HPDE6-E6E7 (cell line): ENCODE measurements around the gene H3-3A.
"Not testable (repeated sequence)": the region's sequence is repeated elsewhere in the genome, so short reads cannot be mapped to it uniquely, and the experiment has no call there.

ENCODE experiments used
- DNase-seq: peaks from one replicate; pipeline ENCODE4 v3.0.0; 2011; ENCODE audit warnings: missing footprints; ENCODE audit errors: extremely low spot score

H3-3A gene

DNA sequence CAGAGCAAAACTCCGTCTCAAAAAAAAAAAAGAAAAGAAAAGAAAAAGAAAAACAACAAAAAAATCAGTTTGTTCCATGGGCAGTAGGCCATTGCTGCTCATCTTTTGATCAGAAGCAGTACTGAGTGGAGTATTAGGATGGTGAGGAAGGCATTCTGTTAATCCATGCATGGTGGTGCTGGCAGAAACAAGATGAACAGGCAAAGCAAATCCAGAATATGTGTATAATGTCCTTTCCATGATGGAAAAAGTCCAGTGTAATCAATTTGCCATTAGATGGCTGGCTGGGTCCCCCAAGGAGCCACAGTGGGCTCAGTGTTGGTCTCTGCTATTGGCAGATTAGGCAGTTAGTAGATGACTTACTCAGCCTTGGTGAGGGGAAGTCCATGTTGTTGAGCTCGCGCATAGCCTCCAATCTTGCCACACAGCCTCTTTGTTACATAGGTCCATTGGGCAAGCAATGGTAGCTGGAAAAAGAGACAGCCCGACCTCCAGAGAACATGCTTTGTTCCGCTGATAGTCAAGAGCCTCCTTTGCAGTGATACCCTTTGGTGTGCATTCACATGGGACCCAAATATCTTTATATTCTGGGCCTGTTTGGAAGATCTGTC is 23.3 kb downstream of the H3-3A start:
- DNase-seq: no peak

DNA sequence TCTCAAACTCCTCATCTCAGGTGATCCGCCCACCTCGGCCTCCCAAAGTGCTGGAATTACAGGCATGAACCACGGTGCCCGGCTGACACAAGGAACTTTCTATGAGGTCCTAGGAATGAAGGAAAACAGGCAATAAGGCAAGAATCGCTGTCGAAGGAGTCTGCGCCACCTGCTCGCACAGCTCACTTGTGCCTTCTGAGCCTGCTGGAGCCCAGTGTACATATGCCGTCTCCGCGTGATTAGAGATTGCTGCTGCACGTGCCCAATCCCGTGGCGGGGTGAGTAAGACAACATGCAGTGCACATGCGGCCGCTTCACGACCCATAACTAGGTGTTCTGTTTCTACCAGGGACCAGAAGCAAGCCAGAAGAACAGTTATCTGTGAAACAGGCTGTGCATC is 24.3 kb downstream of the H3-3A start:
- DNase-seq: no peak

DNA sequence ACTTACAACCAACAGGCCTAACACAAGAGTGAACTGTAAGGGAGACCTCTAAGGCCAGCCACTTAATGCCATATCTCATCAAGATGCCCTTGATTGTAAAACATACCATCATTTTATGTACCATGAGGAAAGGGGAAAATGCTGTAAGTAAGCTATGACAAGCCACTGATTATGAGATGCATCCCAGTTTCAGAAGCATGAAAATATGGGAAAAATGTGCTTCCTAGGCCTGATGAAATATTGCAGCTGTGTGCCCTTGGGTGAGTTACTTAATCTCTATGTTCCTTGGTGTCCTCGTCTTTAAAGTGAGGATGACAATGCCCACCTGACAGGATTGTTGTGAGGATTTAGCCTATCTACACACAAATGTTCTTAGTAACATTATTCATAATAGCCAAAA is 28.9 kb downstream of the H3-3A start:
- no peak for DNase-seq

DNA sequence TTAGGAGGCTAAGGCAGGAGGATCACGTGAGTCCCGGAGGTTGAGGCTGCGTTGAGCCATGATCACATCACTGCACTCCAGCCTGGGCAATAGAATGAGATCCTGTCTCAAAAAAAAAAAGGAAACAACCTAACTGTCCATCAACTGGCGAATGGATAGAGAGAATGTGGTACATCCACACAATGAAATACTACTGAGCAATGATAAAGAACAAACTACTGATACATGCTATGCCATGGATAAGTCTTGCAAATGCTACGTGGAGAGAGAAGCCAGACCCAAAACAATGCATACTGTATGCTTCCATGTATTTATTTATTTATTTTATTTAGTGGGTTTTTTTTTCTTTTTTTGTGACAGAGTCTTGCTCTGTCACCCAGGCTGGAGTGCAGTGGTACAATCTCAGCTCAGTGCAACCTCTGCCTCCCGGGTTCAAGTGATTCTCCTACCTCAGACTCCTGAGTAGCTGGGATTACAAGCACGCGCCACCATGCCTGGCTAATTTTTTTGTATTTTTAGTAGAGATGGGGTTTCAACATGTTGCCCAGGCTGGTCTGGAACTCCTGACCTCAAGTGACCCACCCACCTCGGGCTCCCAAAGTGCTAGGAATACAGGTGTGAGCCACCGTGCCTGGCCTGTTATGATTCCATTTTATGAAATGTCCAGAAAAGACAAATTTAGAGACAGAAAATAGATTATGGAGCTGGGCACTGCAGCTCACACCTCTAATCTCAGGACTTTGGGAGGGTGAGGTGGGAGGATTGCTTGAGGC is 29.7 kb downstream of the H3-3A start:
- not testable (repeated sequence) for DNase-seq

DNA sequence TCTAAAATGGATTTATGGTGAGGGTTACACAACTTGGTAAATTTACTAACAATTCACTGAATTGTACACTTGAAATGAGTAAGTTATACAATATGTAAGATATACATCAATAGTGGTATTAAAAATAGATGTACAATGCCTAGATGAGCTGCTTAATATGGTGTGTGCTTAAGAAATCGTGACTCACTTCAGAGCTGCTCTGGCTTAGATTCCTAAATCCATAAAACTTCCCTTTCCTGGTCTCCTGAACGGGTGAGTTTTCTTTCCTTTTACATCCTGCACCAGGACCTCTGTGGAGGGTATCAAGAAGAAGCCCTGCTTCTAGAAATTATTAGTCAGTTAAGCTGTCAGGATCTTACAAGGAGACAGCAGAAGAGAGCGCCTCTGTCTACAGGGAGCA is 30.4 kb downstream of the H3-3A start:
- no peak for DNase-seq

DNA sequence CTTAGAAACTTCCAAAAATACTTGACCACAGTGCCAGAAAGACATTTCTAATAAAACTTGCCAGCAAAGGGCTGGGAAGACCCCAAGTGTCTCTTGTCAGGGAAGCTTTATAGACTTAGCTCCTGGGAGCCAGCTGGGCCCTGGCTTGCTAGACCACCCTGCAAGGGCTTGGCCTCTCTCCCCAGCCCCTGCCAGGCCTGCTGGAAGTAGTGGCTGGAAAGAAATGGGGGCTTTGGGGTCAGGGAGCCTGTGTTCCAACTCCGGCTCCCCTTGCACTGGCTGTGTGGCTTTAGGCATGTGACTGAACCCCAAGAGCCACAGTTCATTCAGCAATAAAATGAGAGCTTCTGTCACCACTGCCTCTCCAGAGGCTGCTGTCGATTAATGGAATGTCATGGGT is 31.1 kb downstream of the H3-3A start:
- DNase-seq: no peak

DNA sequence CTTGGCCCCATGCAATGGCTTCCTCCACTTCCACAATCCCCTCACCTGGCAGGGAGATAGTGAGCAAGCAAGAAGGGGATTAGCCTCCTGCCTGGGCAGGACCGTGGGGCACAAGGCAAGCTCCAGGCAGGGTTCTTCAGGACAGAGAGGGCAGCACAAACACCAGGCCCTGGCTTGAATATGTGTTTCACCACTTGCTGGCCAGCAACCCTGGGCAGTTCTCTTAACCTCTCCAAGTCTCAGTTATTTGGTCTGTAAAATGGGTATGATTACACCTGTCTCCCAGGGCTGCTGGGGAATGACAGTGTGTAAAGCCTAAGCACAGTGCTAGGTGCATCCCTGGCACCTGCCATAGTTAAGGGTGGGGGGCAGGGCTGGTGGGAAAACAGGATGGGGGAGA is 31.9 kb downstream of the H3-3A start:
- no peak for DNase-seq

DNA sequence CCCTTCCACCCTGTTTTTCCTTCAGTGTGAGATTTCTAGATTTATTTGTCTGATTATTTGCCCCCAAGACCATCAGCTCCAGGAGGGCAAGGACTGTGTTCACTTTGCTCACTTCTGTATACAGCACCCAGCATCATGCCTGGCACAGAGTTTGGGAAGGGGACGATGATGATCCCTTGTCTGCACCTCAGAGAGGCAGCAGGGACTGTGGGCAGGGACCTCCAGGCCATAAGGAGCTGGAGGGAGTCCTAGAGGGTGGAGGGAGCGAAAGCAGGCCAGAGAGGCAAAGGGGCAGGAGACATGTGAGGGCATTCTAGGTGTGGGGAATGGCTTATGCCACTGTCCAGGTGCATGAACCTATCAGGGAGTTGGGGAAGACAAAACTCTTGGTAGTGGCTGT is 32.8 kb downstream of the H3-3A start:
- no peak for DNase-seq

DNA sequence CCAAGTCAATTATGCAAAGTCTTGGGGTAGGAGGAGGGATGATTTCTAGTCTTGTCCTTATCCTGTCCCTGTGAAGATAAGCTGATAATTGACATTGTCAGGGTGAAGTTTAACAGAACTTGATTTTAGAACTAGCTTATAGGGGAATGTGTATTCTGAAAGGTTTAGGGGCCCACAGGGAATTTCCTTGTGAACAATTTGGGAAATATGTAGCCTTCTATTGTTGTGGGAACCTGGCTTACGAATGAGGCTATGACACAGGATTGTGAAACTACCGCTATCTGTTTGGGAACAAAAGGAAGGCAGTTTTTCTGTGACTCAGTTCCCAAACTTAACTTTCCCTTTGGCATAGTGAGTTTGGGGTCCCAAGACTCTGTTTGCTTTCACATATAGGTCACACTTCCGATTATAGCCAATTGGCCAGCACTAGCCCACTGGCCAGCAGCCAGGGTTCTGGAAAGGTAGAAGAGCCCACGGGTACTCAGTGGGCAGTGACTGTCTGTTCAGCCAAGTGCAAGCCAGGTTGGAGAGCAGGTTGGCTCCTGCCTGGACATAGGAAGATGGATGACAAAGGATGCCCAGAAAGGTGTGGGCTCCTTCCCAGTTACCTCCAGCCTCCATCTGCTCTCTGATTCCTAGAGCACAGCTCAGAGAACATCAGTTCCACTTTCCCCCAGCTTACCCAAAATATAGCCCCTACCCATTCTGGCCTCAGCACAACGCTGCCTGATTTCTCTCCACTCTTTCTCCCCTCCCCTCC is 35.5 kb downstream of the H3-3A start:
- DNase-seq: no peak

DNA sequence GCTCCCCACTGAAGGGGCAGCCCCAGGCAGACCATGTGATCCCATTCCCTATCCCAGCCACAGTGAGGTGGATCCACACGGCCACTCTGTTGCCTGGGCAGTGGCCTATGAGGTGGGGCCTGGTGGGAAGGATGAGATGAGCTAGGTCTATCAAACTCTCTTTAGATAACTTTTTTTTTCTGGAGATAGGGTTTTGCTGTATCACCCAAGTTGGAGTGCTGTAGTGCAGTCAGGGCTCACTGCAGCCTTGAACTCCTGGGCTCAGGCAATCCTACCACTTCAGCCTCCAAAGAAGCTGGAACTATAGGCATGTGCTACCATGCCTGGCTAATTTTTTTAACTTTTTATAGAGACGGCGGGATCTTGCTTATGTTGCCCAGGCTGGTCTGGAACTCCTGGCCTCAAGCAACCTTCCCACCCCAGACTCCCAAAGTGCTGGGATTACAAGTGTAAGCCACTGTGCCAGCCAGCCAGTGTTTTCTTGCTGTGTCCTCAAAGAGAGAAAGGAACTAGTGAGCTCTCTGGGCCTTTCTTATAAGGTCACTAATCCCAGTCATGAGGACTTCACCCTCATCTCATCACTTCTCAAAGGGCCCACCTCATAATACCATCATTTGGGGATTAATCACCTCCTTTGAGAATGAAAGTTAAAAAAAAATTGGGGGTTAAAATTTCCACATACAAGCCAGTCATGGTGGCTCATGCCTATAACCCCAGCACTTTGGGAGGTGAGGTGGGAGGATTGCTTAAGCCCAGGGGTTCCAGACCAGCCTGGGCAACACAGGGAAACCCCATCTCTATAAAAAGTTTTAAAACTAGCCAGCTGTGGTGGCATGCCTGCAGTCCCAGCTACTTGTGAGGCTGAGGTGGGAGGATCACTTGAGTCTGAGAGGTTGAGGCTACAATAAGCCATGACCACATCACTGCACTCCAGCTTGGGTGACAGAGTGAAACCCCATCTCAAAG is 36.6 kb downstream of the H3-3A start:
- no peak for DNase-seq

DNA sequence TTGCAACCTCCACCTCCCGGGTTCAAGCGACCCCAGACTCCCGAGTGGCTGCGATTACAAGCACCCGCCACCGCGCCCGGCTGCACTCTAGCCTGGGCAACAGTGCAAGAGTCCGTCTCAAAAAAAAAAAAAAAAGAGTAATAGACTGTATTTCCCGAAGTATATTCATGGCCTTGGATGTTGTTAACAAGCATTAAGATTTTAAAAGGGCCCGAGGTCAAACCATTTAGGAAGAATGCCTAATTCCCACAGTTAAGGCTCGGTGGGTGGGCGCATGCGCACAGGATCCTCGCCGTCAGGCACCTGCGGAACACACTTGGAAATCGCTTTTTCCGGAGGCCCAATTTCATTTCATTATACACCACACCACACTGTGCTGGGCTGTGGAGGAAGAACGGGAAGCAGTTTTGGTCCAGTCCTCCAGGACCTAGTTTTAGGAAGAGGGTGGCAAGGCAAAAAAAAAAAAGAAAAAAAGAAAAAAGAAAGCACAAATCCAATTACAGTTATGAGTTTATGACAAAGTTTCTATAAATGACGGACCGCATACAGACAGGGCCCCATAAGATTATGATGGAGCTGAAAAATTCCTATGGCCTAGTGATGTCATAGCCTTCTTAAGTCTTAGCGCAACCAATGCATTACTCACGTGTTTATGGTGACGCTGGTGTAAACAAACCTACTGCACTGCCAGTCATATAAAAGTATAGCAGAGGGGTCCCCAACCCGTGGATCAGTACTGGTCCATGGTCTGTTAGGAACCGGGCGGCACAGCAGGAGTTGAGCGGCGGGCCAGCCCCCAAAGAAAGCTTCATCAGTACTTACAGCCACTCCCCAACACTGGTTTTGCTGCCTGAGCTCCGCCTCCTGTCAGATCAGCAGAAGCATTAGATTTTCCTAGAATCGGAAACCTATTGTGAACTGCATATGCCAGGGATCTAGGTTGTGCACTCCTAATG is 38.2 kb downstream of the H3-3A start:
- no peak for DNase-seq

DNA sequence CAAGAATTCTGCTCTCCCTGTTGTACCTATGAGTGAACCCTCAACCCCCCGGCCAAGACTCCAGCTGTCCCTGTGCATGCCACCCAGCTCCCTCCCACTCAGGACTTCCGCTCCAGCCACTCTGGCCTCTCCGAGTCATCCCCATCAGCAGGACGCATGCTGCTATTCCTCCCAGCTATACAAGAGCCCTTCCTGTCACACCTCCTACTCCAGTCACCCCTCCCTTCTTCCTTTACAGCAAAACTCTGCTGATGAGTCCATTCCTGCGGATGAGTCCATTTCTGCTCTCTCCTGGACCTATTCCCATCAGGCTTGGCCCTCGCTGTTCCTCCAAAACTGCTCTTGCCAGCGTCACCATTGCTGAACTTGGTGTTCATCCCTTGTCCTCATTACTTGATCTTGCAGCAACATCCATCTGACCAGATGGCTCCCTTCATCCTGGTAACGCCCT is 42.2 kb downstream of the H3-3A start:
- DNase-seq: no peak

DNA sequence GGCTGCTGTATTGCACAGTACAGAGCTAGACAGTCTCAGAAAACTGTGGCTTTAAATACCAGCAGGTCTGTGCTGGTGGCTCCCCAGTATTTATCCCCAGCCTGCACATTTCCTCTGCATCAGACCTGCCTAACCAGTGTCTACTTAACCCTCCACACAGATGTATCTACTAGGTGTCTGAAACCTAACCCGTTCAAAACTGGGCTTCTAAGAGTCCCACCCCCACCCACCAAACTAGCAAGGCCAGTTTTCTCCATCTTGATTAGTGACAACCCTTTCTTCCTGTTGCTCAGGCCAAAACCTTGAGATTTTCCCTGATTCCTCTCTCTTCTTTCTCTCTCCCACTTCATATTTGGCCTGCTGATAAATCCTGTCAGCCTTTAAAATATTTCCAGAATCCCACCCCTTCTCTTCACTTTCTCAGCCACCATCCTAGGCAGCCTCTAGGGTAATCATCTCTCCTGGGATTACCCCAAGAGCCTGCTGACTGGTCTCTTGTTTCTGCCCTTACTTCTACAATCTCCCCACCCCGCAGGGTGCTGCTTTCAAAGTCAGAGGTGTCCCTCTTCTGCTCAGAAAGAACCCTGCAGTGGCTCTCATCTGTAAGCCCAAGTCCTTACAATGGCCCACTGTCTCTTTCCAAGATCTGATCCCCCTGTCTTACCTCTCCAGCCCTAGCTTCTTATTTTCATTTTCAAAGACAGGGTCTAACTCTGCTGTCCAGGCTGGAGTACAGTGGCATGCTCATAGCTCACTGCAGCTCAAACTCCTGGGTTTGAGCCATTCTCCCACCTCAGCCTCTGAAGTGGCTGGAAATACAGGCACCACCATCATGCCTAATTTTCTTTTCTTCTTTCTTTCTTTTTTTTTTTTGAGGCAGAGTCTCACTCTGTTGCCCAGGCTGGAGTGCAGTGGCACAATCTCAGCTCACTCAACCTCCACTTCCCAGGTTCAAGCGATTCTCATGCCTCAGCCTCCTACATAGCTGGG is 45.2 kb downstream of the H3-3A start:
- no peak for DNase-seq

DNA sequence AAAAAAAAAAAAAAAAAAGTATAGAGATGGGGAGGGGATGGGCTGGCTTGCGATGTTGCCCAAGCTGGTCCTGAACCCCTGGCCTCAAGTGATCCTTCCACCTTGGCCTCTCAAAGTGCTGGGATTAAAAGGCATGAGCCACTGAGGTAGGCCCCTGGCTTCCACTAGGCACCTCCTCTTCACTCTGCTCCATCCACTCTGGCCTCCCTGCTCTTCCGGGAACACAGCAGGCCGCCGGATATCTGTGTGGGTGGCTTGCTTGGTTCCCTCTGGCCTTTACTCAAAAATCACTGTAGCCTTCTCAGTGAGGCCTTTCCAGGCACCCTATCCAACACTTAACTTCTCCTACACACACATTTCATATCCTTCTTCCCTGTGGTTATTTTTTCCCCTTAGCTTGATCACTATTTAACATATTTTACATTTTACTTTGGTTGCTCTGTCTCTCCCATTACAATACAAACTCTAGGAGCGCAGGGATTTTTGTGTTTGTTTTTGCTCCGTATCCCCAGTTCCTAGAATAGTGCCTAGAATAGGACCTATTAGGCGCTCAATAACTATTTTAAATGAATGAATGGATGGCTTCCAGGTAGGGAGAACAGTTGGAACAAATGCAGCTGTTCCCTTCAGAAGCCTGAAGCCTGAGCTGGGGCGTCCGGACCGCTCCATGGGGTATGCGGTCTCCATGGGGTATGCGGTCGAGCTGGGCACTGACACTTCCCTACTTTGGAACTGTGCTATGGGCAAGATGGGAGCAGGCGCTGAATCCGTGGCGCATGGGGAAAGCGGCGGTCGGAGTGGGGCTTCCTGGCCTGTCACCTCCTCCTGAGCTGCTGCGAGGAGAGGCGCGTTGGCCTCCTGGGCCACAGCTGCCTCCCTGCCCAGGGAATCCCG is 46.7 kb downstream of the H3-3A start:
- DNase-seq: no peak

DNA sequence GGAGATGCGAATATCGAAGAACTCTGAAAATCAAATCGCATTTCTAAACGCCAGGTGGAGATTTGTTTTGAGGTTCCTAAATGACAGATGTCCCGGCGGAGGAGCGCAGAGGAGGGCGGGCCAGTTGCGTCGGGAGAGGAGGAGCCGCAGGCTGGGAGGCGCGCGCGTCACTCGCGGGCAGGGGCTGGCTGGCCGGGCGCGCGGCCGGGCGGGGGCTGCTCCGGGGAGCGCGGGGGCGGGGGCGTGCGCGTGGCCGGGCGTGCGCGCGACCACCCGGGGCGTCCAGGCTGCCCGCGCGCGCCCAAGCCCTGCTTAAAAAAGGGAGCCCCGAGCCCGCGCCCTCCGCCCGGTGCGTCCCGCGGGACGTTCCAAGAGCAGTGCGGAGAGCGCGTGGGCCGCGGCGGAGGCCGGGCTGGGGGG is 47.3 kb downstream of the H3-3A start:
- DNase-seq: no peak

DNA sequence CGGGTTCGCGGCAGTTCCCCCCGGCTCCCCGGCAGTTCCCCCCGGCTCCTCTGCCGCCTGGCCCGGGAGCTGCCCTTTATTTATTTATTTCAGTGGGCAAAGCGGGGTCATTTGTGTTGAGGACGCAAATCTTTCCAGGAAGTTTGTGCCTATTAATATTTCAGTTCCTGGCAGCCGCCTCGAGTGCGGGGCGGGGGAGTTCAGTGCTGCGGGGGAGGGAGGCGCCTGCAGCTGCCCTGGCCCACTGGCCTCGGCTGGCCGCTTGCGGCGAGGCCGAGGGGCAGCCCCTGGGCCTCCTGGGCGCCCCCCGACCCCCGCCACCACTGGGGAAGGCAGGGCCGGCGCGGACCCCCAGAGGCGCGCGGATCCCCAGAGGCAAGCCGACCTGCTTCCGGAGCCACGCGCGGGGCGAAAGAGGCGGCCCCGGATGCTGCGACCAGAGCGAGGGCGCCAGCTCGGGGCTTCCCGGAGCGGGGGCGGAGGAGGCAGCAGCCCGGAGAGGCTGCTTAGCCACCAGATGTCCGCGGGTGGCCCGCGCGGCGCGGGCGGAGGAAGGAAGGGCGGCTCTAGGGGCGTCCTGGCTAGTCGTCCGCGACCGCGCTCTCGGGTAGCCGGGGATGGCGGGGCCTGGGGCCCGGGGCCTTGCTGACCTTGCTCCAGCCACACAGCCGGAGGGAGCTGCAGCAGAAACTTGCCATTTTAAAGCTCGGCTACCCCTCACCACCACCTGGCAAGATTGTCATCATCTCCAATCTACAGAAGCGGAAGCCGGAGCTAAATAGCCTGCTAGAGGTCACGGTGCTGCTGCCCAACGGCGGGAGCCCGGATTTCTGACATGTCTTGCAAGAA is 48.0 kb downstream of the H3-3A start:
- no peak for DNase-seq
